ENCODE measurements around the gene WNT9A.

DNA sequence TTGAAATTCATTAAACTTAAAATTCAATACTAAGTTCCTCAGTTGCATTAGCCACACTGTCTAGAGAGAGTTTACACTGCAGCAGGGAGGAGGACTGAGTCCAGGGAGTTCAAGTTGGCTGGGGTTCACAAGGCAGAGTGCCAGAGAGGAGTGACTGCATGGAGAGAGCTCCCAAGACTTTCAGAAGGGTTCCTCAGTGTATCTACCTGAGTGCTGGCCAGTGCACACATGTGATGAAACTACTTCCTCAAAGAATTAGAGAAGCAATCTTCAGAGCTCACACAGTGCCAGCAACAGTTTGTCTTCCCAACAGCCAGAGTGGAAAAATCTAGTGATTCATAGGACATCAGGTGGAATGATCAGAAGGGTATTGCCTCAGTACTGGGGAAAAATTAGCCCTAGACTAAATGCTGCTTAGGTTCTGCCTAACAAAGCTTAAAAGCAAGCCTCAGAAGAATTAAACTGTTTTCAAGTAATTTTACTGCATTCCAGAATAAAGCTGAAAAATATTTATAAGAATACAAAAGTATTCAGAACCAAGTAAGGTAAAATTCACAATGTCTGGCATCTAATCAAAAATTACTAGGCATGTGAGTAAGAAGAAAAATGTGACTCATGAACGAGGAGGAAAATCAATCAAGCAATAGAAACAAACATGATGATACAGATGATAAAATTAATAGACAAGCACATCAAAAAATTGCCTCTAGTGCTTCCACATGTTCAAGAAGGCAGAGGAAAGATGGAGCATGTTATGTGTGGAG, 48.6 kb upstream of the WNT9A start:
- TF ChIP-seq, protein P1, sequence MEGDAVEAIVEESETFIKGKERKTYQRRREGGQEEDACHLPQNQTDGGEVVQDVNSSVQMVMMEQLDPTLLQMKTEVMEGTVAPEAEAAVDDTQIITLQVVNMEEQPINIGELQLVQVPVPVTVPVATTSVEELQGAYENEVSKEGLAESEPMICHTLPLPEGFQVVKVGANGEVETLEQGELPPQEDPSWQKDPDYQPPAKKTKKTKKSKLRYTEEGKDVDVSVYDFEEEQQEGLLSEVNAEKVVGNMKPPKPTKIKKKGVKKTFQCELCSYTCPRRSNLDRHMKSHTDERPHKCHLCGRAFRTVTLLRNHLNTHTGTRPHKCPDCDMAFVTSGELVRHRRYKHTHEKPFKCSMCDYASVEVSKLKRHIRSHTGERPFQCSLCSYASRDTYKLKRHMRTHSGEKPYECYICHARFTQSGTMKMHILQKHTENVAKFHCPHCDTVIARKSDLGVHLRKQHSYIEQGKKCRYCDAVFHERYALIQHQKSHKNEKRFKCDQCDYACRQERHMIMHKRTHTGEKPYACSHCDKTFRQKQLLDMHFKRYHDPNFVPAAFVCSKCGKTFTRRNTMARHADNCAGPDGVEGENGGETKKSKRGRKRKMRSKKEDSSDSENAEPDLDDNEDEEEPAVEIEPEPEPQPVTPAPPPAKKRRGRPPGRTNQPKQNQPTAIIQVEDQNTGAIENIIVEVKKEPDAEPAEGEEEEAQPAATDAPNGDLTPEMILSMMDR (IDR thresholded peaks at IDR 0.05): no peak
- TF ChIP-seq POLR2A (IDR thresholded peaks at IDR 0.05): no peak
